Lower leg skin (tissue), 4 donors: ENCODE data around the gene TP53INP2. TPM values are rescaled to one million over a fixed set of nuclear protein-coding genes. Genes with fewer than 3 reads are reported as not detected.

Source experiments
- DNase-seq, 2 donors: peaks; one replicate each; pipeline ENCODE4 v3.0.0-alpha.2; 2019; ENCODE audit warnings: low spot score in 2 of 2
- H3K4me3 ChIP-seq: fragments of 200-600 bp; sonication (generic); 2 replicates; pipeline ENCODE4 v1.5.1; 2017; ENCODE audit warnings: mild to moderate bottlenecking, low read depth; ENCODE audit not compliant: poor library complexity, severe bottlenecking
- POLR2A ChIP-seq, 2 donors: fragments of 450-650 bp; IDR thresholded peaks; one replicate each; pipeline ENCODE4 v1.6.1; 2016 to 2017; ENCODE audit warnings: antibody characterized with exemption in 2 of 2, mild to moderate bottlenecking in 1 of 2, moderate library complexity in 1 of 2
- WGBS, 2 donors: methylation state at CpG; one replicate each; pipeline ENCODE4 v1.1.5; 2018; 5-methylcytosine and 5-hydroxymethylcytosine counted together
- intact Hi-C: fragments of 100-400 bp; cut with DNase I; formaldehyde crosslinking; loops from one replicate; pipeline ENCODE4 v1.15.0; 2023; ENCODE audit warnings: low total_unique reads
- total RNA-seq, 4 donors: library from RNA; depleted of rRNA; stranded (reverse); fragments of >200 nt; gene quantifications; one replicate each; pipeline ENCODE4 v1.1.0, GENCODE V29; 2016
- TF ChIP-seq, protein P1 (sequence below), 3 donors: fragments of 450-650 bp; IDR thresholded peaks; one replicate each; pipeline ENCODE4 v1.5.1; 2016; ENCODE audit warnings: antibody characterized with exemption in 3 of 3, mild to moderate bottlenecking in 3 of 3, moderate library complexity in 2 of 3

The TP53INP2 gene
- total RNA-seq, 4 donors from 2014 or later: 3.8 to 12.0 (median 8.5) TPM

DNA sequence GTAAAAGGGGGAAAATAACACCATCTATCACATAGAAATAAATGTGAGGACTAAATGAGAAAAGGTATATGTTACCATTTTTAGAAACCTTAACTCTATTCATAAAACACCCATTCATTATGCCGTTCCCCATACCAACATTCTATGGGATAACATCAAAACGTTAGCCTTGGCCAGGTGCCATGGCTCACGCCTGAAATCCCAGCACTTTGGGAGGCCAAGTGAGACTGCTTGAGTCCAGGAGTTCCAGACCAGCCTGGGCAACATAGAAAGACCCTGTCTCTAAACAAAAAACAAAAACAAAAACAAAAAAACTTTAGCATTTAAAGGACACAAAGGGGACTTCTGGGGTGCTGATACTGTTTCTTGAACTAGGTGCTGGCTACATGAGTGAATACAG lies 28.6 kb upstream of the TP53INP2 start:
- 14 to 25% methylated on average over 3 of the region's 3 CpGs for WGBS, 2 donors
- no peak for TF ChIP-seq POLR2A (IDR thresholded peaks at IDR 0.05)
- TF ChIP-seq, protein P1, sequence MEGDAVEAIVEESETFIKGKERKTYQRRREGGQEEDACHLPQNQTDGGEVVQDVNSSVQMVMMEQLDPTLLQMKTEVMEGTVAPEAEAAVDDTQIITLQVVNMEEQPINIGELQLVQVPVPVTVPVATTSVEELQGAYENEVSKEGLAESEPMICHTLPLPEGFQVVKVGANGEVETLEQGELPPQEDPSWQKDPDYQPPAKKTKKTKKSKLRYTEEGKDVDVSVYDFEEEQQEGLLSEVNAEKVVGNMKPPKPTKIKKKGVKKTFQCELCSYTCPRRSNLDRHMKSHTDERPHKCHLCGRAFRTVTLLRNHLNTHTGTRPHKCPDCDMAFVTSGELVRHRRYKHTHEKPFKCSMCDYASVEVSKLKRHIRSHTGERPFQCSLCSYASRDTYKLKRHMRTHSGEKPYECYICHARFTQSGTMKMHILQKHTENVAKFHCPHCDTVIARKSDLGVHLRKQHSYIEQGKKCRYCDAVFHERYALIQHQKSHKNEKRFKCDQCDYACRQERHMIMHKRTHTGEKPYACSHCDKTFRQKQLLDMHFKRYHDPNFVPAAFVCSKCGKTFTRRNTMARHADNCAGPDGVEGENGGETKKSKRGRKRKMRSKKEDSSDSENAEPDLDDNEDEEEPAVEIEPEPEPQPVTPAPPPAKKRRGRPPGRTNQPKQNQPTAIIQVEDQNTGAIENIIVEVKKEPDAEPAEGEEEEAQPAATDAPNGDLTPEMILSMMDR (IDR thresholded peaks at IDR 0.05): no peak
- intact Hi-C loops: no loop called here
- DNase-seq: peak in 1 of 2 donors; percentile 52
- no peak overlapping the region for H3K4me3 ChIP-seq

DNA sequence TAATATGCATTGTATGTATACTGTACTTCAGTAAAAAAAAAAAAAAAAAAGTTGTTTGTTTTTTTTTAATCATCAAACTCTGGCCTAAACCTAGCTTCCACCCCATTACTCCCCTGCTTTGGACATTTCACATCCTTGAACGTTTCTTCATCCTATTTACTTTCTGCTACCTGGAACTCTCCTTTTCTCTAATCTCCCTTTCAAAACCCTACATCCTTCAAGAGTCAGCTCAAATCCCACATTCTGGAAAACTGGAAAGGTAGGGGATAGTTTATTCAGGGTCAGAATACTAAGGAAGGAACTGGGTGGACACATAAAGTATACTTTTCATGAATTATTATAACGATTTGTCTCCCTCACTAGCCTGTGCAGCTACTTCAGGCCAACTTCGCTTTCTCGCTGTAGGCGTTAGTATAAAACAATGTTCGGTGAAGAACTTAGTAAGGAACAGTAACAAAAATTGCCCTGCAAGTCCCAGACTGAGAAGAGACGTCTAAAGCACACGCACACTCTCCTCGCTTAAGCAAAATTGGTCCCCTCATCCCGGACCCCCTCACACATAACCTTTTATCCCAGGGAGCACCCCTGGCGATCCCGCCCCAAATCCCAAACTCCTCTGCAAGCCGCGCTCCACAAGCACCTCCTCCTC lies 28.0 kb upstream of the TP53INP2 start:
- no peak for DNase-seq
- H3K4me3 ChIP-seq: peak overlapping the region; percentile 85
- TF ChIP-seq, protein P1 (IDR thresholded peaks at IDR 0.05): no peak
- TF ChIP-seq POLR2A (IDR thresholded peaks at IDR 0.05): no peak
- intact Hi-C loops: no loop called here
- WGBS, 2 donors: 1% methylated on average over 14 of the region's 14 CpGs

DNA sequence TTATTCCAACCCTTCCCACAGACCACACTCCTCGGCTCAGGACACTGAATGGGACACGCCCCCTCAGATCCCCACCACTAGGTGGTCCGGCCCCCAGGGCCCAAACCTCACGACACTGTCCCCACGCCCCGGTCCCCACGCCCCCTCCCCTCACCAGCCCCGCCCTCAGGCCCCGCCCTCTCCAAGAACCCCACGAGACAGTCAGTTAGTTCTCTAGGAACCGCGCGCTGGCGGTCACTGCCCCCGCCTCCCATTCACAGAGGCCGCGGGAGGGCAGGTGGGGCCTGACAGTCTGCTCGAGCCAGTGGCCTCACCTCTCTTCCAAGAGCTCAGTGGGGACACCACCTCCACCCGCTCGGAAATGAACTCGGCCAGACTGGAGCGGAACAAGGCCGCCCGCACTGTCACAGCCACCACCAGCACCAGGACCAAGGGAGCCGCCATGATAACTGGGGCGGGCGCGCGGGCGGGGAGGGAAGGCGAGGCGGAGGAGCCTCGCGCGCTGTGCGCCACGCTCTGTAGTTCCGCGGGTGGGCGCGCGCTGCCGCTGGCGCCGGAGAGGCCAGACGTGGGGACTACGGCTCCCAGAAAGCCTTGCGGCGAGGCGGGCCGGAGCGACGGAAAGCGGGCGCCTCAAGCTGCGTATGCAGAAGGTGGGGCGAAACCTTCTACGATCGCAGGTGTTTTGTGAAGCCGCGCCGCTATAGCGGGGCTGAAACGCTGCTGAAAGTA lies 27.3 kb upstream of the TP53INP2 start, which contains the start of gene PIGU:
Gene PIGU (minus strand): TSS at position 451 of the 732 bp plus-strand sequence. CDS start 7 bp downstream, at position 444.
- TF ChIP-seq, protein P1 (IDR thresholded peaks at IDR 0.05): peak in 1 of 3 donors; percentile 35
- TF ChIP-seq POLR2A (IDR thresholded peaks at IDR 0.05): no peak
- peak; percentile 92 to 98 for DNase-seq
- intact Hi-C loops: no loop called here
- 0% methylated on average over 27 to 35 of the region's 64 CpGs for WGBS, 2 donors
- H3K4me3 ChIP-seq: peak within 1 kb of the TSS; percentile 85

GRCh38 chr20:34680586-34681175 lies 23.5 kb upstream of the TP53INP2 start:
- no peak for TF ChIP-seq POLR2A (IDR thresholded peaks at IDR 0.05)
- TF ChIP-seq, protein P1 (IDR thresholded peaks at IDR 0.05): no peak
- intact Hi-C loops: no loop called here
- no peak overlapping the region for H3K4me3 ChIP-seq
- DNase-seq: no peak

DNA sequence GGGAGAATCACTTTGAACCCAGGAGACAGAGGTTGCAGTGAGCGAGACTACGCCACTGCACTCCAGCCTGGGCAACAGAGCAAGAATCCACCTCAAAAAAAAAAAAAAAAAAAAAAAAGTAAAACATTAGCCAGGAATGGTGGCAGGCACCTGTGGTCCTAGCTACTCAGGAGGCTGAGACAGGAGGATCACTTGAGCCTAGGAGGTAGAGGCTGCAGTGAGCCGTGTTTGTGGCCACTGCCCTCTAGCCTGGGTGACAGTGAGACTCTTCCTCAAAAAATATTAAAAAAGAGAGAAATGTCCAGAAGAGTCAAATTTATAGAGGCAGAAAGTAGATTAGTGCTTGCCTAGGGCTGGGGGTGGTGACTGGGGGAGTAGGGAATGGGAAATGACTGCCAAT lies 20.5 kb upstream of the TP53INP2 start:
- TF ChIP-seq, protein P1 (IDR thresholded peaks at IDR 0.05): no peak
- no peak for TF ChIP-seq POLR2A (IDR thresholded peaks at IDR 0.05)
- intact Hi-C loops: no loop called here
- WGBS, 2 donors: 93 to 96% methylated on average over 3 of the region's 3 CpGs
- DNase-seq: no peak
- H3K4me3 ChIP-seq: no peak overlapping the region
